MG63 (cell line): ENCODE data around the gene CLTCL1. TPM values are rescaled to one million over a fixed set of nuclear protein-coding genes. Genes with fewer than 3 reads are reported as not detected.

Source experiments
- DNase-seq: peaks from one replicate; pipeline ENCODE4 v3.0.0-alpha.2; 2020
- H3K27me3 ChIP-seq: fragments of 250-450 bp; sonication (Bioruptor Pico); 2 replicates; pipeline ENCODE4 v1.5.1; 2020; ENCODE audit warnings: mild to moderate bottlenecking, moderate library complexity
- H3K36me3 ChIP-seq: fragments of 250-450 bp; sonication (Bioruptor Pico); 2 replicates; pipeline ENCODE4 v1.5.1; 2020; ENCODE audit warnings: mild to moderate bottlenecking, moderate library complexity
- H3K4me3 ChIP-seq: fragments of 250-450 bp; sonication (Bioruptor Pico); 2 replicates; pipeline ENCODE4 v1.5.1; 2020; ENCODE audit warnings: mild to moderate bottlenecking, moderate library complexity
- H3K9me3 ChIP-seq: fragments of 250-450 bp; sonication (Bioruptor Pico); 2 replicates; pipeline ENCODE4 v1.5.1; 2020; ENCODE audit warnings: mild to moderate bottlenecking, moderate library complexity
- total RNA-seq: library from RNA; depleted of rRNA; stranded (reverse); fragments of >200 nt; shearing (Covaris generic); gene quantifications from 2 replicates; pipeline ENCODE4 v1.2.3, GENCODE V29; 2014; ENCODE audit warnings: low replicate concordance

CLTCL1 gene
- total RNA-seq, 1 experiment from 2014 or later = 1.5 TPM

- Histone ChIP-seq H3K27me3 (no peaks in the 10 kb centered on the region), H3K4me3 (no peak overlapping the region), H3K9me3 (no peaks in the 10 kb centered on the region), H3K36me3 (no peaks in the 10 kb centered on the region)
- no peak for DNase-seq
Measured at GRCh38 chr22:19196841-19197612, 94.5 kb downstream of the CLTCL1 start.

- no peak overlapping the region for H3K4me3 ChIP-seq
- H3K9me3 ChIP-seq = no peaks in the 10 kb centered on the region
- no peaks in the 10 kb centered on the region for H3K36me3 ChIP-seq
- H3K27me3 ChIP-seq = no peaks in the 10 kb centered on the region
- DNase-seq = no peak
Measured at GRCh38 chr22:19195796-19196731, 95.5 kb downstream of the CLTCL1 start.

- H3K36me3 ChIP-seq = no peaks in the 10 kb centered on the region
- H3K27me3 ChIP-seq = no peaks in the 10 kb centered on the region
- no peak overlapping the region for H3K4me3 ChIP-seq
- no peak for DNase-seq
- no peaks in the 10 kb centered on the region for H3K9me3 ChIP-seq
Measured at GRCh38 chr22:19194766-19195536, 96.6 kb downstream of the CLTCL1 start.

- Histone ChIP-seq H3K27me3 (no peaks in the 10 kb centered on the region), H3K9me3 (no peaks in the 10 kb centered on the region), H3K36me3 (no peaks in the 10 kb centered on the region), H3K4me3 (no peak overlapping the region)
- no peak for DNase-seq
Measured at GRCh38 chr22:19193879-19194278, 97.6 kb downstream of the CLTCL1 start.

GRCh38 chr22:19187716-19188563 lies 103.6 kb downstream of the CLTCL1 start:
- no peak for DNase-seq
- no peaks in the 10 kb centered on the region for H3K36me3 ChIP-seq
- no peaks in the 10 kb centered on the region for H3K9me3 ChIP-seq
- no peak overlapping the region for H3K4me3 ChIP-seq
- H3K27me3 ChIP-seq = no peaks in the 10 kb centered on the region

- Histone ChIP-seq H3K36me3 (no peaks in the 10 kb centered on the region), H3K9me3 (no peaks in the 10 kb centered on the region), H3K27me3 (no peaks in the 10 kb centered on the region), H3K4me3 (no peak overlapping the region)
- DNase-seq = no peak
Measured at GRCh38 chr22:19184276-19184997, 107.1 kb downstream of the CLTCL1 start.

GRCh38 chr22:19183216-19183615 lies 108.3 kb downstream of the CLTCL1 start:
- no peaks in the 10 kb centered on the region for H3K36me3 ChIP-seq
- H3K9me3 ChIP-seq = no peaks in the 10 kb centered on the region
- no peak overlapping the region for H3K4me3 ChIP-seq
- no peaks in the 10 kb centered on the region for H3K27me3 ChIP-seq
- no peak for DNase-seq

GRCh38 chr22:19182472-19183157 lies 108.9 kb downstream of the CLTCL1 start:
- no peaks in the 10 kb centered on the region for H3K9me3 ChIP-seq
- no peaks in the 10 kb centered on the region for H3K27me3 ChIP-seq
- H3K36me3 ChIP-seq = no peaks in the 10 kb centered on the region
- H3K4me3 ChIP-seq = no peak overlapping the region
- no peak for DNase-seq

- Histone ChIP-seq H3K36me3 (peaks cover 3% of the 10 kb centered on the region; the same call in 1 of the 2 replicates), H3K4me3 (no peak overlapping the region), H3K27me3 (no peaks in the 10 kb centered on the region), H3K9me3 (no peaks in the 10 kb centered on the region)
- no peak for DNase-seq
Measured at GRCh38 chr22:19181786-19182471, 109.6 kb downstream of the CLTCL1 start.

GRCh38 chr22:19180740-19181410 lies 110.6 kb downstream of the CLTCL1 start:
- DNase-seq = no peak
- peaks cover 10% of the 10 kb centered on the region for H3K36me3 ChIP-seq
- H3K27me3 ChIP-seq = no peaks in the 10 kb centered on the region
- no peak overlapping the region for H3K4me3 ChIP-seq
- no peaks in the 10 kb centered on the region for H3K9me3 ChIP-seq

GRCh38 chr22:19180234-19180633 lies 111.3 kb downstream of the CLTCL1 start:
- H3K27me3 ChIP-seq = no peaks in the 10 kb centered on the region
- no peak overlapping the region for H3K4me3 ChIP-seq
- DNase-seq = no peak
- H3K36me3 ChIP-seq = peaks cover 14% of the 10 kb centered on the region
- H3K9me3 ChIP-seq = no peaks in the 10 kb centered on the region

GRCh38 chr22:19179497-19180048 lies 111.9 kb downstream of the CLTCL1 start:
- DNase-seq = peak; percentile 70
- H3K4me3 ChIP-seq = peak overlapping the region; percentile 83
- no peaks in the 10 kb centered on the region for H3K27me3 ChIP-seq
- H3K36me3 ChIP-seq = peaks cover 18% of the 10 kb centered on the region
- no peaks in the 10 kb centered on the region for H3K9me3 ChIP-seq

- Histone ChIP-seq H3K36me3 (peaks cover 18% of the 10 kb centered on the region), H3K9me3 (no peaks in the 10 kb centered on the region), H3K27me3 (no peaks in the 10 kb centered on the region), H3K4me3 (peak within 1 kb of the TSS; percentile 83)
- DNase-seq = peak; percentile 85
Measured at GRCh38 chr22:19178657-19179496, 112.6 kb downstream of the CLTCL1 start, which contains the start of gene SLC25A1. SLC25A1 (minus strand) TSS chr22:19178736; CDS start chr22:19178673, 63 bp downstream.
